ENCODE measurements around the gene GFRA1.

Gene GFRA1

DNA sequence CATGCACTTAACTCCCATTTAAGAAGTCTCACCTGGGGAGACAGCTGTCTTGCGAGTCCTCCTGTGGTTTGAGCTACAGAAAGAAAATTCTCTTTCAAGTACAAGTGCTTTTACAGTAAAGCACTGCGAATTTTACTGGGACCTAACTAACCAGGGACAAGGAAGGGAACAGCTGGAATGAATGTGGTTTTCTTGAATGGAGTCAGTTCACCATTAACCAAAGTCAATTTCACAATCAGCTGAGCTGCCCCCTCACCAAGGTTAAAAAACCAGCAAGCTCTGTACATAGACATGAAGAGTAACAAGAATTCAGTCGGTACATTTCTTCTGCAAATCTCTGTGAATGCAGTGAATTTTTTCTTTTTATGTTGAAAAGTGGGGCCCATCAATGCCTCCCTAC, 56.3 kb downstream of the GFRA1 start:
- no peak for TF ChIP-seq CTCF (IDR thresholded peaks at IDR 0.05)

DNA sequence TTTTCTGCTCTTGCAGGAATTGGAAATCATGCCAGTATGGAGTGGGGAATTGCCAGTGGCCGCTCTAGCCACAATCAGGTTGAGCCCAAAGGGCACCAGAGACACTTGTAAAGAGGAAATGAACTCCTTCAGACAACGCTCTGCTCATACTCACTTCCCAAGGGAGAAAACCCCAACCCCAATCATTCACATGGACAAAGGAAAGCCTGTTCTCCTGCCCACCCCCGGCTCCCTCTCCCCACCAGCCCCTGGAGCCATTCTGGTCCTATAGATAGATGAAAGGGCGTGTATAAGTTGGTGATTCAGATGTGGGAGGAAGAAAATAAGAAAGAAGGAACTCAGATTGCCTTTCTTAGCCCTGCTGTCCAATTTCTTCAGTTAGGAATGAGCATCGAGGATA, 57.4 kb downstream of the GFRA1 start:
- no peak for TF ChIP-seq CTCF (IDR thresholded peaks at IDR 0.05)

GRCh38 chr10:116211682-116212081, 61.3 kb downstream of the GFRA1 start:
- no peak for TF ChIP-seq CTCF (IDR thresholded peaks at IDR 0.05)

DNA sequence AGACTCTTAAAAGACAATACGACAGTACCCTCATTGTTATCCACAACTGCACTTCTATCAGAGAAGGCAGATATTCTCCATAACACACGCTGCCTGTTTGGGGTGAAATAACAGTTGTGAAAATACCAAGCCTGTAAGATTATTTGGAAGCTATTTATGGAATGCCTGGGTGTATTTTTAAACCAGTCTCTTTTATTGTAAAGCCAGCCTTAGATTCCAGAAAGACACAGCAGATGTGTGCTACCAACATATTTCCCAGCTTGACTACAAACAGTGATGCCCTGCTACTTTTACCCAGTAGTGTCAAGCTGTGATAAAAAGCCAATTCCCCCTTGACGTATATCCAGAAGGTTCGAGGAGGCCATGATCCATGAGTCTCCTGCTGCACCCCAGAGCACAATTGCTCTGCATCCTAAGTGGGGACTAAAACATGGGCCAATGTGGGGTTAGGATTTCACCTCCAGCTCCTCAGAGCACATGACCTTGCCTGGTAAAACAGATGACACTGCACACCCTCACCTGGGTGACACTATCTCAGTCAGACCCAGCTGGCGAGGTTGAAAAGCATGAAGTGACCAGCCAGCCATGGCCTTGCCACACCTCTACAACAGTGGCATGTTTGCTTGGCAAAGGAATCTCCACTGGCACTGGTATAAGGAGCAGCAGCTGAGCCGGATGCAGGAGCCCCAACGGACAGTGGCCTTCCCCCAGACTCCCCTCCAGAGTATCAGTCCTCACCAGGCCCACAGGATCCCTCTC, 62.2 kb downstream of the GFRA1 start:
- TF ChIP-seq CTCF (IDR thresholded peaks at IDR 0.05) = no peak

GRCh38 chr10:116209781-116210180, 63.2 kb downstream of the GFRA1 start:
- TF ChIP-seq CTCF (IDR thresholded peaks at IDR 0.05) = no peak

DNA sequence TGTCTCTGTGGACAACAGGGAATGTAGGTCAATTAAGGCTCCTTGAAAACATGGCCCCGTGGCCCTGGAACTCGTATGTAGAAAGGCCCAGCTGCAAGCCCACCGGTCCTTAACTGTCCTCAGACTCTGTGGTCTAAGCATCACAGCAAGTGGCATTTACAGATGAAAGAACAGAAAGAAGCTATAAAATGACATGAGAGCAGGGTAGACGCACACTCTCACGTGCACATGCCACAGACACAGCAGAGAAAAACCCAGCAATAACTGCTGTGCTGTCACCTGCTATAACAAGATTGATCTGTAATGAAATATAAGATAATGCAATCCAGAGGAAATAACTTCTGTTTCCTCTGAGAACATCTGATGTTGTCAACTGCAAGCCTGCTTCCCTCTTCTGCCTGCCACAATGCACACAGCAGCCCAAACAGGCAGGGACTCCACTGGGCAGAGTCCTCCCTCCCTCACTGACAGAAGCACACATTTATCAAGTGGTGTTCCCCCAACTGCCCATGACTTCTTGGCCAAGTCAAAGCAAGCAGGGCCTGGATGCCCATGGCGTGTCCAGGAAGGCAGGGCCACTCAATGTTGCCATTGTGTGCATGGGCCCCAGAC, 63.9 kb downstream of the GFRA1 start:
- TF ChIP-seq CTCF (IDR thresholded peaks at IDR 0.05) = no peak

DNA sequence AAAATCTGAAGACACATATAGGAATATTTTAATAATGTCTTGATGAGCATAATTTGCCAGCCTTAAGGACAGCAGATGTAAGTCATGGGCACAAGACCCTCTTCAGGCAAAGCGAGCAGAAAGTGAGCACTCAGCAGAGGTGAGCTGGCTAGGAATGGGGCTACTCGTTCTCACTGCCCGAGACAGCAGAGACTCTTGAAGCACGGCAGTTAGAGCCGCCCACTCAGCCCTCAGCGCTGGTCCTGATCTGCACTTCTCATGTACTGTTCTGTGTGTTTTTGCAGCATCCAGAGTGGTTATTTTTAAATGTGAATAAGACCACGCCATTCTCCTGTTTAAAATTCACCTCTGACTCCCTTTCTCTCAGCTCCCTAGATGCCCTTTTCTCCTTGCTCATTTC, 65.3 kb downstream of the GFRA1 start:
- TF ChIP-seq CTCF (IDR thresholded peaks at IDR 0.05) = no peak

All from LNCAP (cell line).